Upper lobe of left lung (tissue), 4 donors: Measurements from ENCODE around the gene ZNF319.

Experiments used
- POLR2A ChIP-seq, 4 donors: fragments of 450-650 bp; IDR thresholded peaks; one replicate each; pipeline ENCODE4 v1.5.1; 2016 to 2017; ENCODE audit warnings: antibody characterized with exemption in 4 of 4, mild to moderate bottlenecking in 2 of 4
- TF ChIP-seq, protein P1 (sequence below), 6 experiments: fragments of 450-650 bp in 4 of 6; fragments of 200-600 bp in 2 of 6; sonication (generic) in 2 of 6; IDR thresholded peaks; one replicate each; pipeline ENCODE4 v1.5.1; 2016 to 2019; ENCODE audit warnings: antibody characterized with exemption in 6 of 6

DNA sequence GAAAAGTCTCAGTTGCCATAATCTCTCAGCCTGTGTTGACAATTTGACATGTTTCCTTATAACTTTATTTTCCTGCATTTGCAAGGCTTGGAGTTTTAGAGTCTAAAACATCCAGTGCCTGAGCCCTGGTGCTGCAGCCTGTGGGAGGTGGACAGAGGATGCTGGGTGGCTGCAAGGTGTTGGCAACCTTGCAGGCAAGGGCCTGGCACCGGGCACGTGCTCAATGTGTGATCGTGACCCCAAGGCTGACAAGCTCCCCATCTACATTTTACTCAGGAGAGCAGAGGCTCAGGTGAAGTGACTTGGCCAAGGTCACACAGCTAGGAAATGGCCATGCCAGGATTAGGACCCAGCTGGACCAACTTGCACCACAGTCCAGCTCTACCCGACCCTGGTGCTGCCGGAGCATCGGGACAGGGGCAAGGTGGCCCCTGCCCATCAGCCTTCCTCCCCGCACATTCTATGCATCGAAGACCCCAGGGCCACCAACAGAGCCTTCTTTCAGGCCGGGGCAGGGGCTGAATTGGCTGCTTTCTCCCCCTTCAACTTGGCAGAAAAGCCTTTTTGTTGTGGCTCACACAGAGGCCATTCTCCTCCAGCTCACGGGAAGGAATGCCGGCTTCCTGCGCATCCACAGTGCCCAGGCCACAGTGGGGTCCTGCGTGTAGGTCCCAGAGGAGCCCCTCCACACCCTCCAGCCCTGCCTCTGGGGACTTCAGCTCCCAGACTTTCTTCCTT lies 48.2 kb upstream of the ZNF319 start:
- TF ChIP-seq POLR2A (IDR thresholded peaks at IDR 0.05): no peak
- TF ChIP-seq, protein P1, sequence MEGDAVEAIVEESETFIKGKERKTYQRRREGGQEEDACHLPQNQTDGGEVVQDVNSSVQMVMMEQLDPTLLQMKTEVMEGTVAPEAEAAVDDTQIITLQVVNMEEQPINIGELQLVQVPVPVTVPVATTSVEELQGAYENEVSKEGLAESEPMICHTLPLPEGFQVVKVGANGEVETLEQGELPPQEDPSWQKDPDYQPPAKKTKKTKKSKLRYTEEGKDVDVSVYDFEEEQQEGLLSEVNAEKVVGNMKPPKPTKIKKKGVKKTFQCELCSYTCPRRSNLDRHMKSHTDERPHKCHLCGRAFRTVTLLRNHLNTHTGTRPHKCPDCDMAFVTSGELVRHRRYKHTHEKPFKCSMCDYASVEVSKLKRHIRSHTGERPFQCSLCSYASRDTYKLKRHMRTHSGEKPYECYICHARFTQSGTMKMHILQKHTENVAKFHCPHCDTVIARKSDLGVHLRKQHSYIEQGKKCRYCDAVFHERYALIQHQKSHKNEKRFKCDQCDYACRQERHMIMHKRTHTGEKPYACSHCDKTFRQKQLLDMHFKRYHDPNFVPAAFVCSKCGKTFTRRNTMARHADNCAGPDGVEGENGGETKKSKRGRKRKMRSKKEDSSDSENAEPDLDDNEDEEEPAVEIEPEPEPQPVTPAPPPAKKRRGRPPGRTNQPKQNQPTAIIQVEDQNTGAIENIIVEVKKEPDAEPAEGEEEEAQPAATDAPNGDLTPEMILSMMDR (IDR thresholded peaks at IDR 0.05): no peak
